ENCODE results near the gene ATG4A. TPM values are rescaled to one million over a fixed set of nuclear protein-coding genes. Genes with fewer than 3 reads are reported as not detected.

The ATG4A gene
- total and polyA plus RNA-seq, 2 donors (not counting 3 experiments of a cell fraction or from before 2014, with no cell fraction given), result 13.2 to 28.7 TPM

DNA sequence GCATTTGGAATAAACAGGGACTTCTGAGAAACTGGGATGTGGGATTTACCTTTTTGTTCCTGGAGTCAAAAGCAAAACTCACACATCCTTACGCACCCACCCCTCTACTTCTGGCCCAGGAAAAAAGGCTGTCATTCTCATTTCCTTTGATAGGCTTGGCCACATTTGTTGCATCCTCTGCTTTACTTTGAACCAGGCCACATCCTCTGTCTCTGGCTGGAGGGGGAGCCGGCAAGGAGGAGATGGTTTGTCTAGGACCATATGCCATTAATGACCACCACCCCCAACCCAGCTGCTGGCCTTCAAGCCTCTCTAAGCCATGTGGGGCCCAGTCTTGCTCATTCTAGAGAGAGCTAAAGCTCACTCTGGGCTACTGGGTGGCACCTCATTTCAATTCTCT lies 64.5 kb downstream of the ATG4A start:
- ChIA-PET POLR2A (no interaction called here), CTCF (interaction anchor here (2.1 kb wide), 1 partner anchor 16 kb away, joined by 5 read pairs; no protein-coding TSS in a partner anchor)
- Histone ChIP-seq H3K4me2 (ENCODE audit: insufficient read depth, low read length) (no peak overlapping the region), H3K27me3 (ENCODE audit: control insufficient read depth in 2 of 2, insufficient read depth in 2 of 2, low read length in 2 of 2) (no peaks in the 10 kb centered on the region), H4K20me1 (replicated peaks; ENCODE audit: control insufficient read depth, extremely low read depth, insufficient read depth, low read length) (no peaks in the 10 kb centered on the region), H3K9me3 (replicated peaks; ENCODE audit: control insufficient read depth, insufficient read depth, low read length) (no peaks in the 10 kb centered on the region), H3K4me1 (ENCODE audit: control insufficient read depth, extremely low read depth, insufficient read depth, low read length) (no peaks in the 10 kb centered on the region), H3K79me2 (ENCODE audit: control insufficient read depth, insufficient read depth, low read length) (no peaks in the 10 kb centered on the region), H3K27ac (ENCODE audit: insufficient read depth, low read depth, low read length) (no peak overlapping the region), H2AFZ (ENCODE audit: low read depth, low read length) (no peak overlapping the region), H3K9ac (replicated peaks; ENCODE audit: extremely low read depth, insufficient read depth, low read length) (no peak overlapping the region), H3K4me3 (replicated peaks in 1 of 3; ENCODE audit: insufficient read depth in 1 of 3, low read depth in 1 of 3, low read length in 3 of 3) (no peak overlapping the region), H3K9me1 (replicated peaks; ENCODE audit: control insufficient read depth, extremely low read depth, insufficient read depth, low read length) (no peaks in the 10 kb centered on the region), H3K36me3 (ENCODE audit: control insufficient read depth in 2 of 2, extremely low read depth in 1 of 2, insufficient read depth in 2 of 2, low read length in 2 of 2) (peaks cover 0 to 3% of the 10 kb centered on the region in 2 experiments)
- dilution Hi-C loops (cut with MboI; ENCODE audit: extremely low pct_ligation_motif_present, low sequenced_read_pairs), result no loop called here
- TF ChIP-seq POLR2AphosphoS5 (IDR thresholded peaks at IDR 0.05; ENCODE audit: insufficient read depth, low read depth, low read length), result no peak
- no peak for TF ChIP-seq MYC (IDR thresholded peaks at IDR 0.05; ENCODE audit: low read depth, low read length)
- TF ChIP-seq POLR2A (IDR thresholded peaks at IDR 0.05; ENCODE audit: low read depth, low read length), result no peak
- TF ChIP-seq FOS (IDR thresholded peaks at IDR 0.05; ENCODE audit: borderline replicate concordance, insufficient read depth, low read length), result no peak
- no peak for TF ChIP-seq MAX (IDR thresholded peaks at IDR 0.05; ENCODE audit: insufficient read depth, insufficient read length)
- TF ChIP-seq, protein P1, sequence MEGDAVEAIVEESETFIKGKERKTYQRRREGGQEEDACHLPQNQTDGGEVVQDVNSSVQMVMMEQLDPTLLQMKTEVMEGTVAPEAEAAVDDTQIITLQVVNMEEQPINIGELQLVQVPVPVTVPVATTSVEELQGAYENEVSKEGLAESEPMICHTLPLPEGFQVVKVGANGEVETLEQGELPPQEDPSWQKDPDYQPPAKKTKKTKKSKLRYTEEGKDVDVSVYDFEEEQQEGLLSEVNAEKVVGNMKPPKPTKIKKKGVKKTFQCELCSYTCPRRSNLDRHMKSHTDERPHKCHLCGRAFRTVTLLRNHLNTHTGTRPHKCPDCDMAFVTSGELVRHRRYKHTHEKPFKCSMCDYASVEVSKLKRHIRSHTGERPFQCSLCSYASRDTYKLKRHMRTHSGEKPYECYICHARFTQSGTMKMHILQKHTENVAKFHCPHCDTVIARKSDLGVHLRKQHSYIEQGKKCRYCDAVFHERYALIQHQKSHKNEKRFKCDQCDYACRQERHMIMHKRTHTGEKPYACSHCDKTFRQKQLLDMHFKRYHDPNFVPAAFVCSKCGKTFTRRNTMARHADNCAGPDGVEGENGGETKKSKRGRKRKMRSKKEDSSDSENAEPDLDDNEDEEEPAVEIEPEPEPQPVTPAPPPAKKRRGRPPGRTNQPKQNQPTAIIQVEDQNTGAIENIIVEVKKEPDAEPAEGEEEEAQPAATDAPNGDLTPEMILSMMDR (IDR thresholded peaks at IDR 0.05; ENCODE audit: extremely low read depth in 1 of 2, insufficient read depth in 1 of 2, low read depth in 1 of 2, low read length in 2 of 2), result no peak
- TF ChIP-seq JUN (IDR thresholded peaks at IDR 0.05; ENCODE audit: borderline replicate concordance, insufficient read depth, insufficient read length, low read depth), result no peak
- TF ChIP-seq EZH2 (IDR thresholded peaks at IDR 0.05; ENCODE audit: borderline replicate concordance, low read depth, low read length, severe bottlenecking), result no peak
- no peak for TF ChIP-seq GATA2 (IDR thresholded peaks at IDR 0.05; ENCODE audit: insufficient read depth, insufficient read length, low read depth, low read length)
- BruUV-seq (replicated peaks), result no TSS peak
- FAIRE-seq (no peak), DNase-seq (ENCODE audit: low read depth, low spot score) (no peak)
- intact Hi-C loops (cut with micrococcal nuclease), result no loop called here
